ENCODE data around the gene CHPF. TPM values are rescaled to one million over a fixed set of nuclear protein-coding genes. Genes with fewer than 3 reads are reported as not detected.

The CHPF gene
- total RNA-seq (8.5 TPM), polyA plus RNA-seq (17.5 TPM)
- long read RNA-seq, donor 1: 0 reads
- long read RNA-seq, donor 2, transcript CHPF-201 (4 exons, 3,013 nt): major isoform, 10 of 12 reads
- long read RNA-seq, donor 2, partial matches to known transcripts: 0 of 12 reads
- long read RNA-seq, donor 2, other reads (novel, unspliced or antisense): 0 of 12 reads
- long read RNA-seq, donor 3, transcript CHPF-201 (4 exons, 3,013 nt): major isoform, 5 of 5 reads
- long read RNA-seq, donor 3, partial matches to known transcripts: 0 of 5 reads
- long read RNA-seq, donor 3, other reads (novel, unspliced or antisense): 0 of 5 reads
- long read RNA-seq, donor 4, partial matches to known transcripts: 0 of 3 reads
- long read RNA-seq, donor 4, other reads (novel, unspliced or antisense): 0 of 3 reads
- long read RNA-seq, donor 5, transcript CHPF-201 (4 exons, 3,013 nt): major isoform, 5 of 7 reads
- long read RNA-seq, donor 5, partial matches to known transcripts: 0 of 7 reads
- long read RNA-seq, donor 5, other reads (novel, unspliced or antisense): 0 of 7 reads
- long read RNA-seq, donor 6, transcript CHPF-201 (4 exons, 3,013 nt): major isoform, 6 of 7 reads
- long read RNA-seq, donor 6, partial matches to known transcripts: 0 of 7 reads
- long read RNA-seq, donor 6, other reads (novel, unspliced or antisense): 0 of 7 reads
- long read RNA-seq, donor 7, partial matches to known transcripts: 0 of 4 reads
- long read RNA-seq, donor 7, other reads (novel, unspliced or antisense): 0 of 4 reads
- long read RNA-seq, donor 8, partial matches to known transcripts: 0 of 4 reads
- long read RNA-seq, donor 8, other reads (novel, unspliced or antisense): 0 of 4 reads
- long read RNA-seq, donor 9, partial matches to known transcripts: 0 of 2 reads
- long read RNA-seq, donor 9, other reads (novel, unspliced or antisense): 0 of 2 reads
- long read RNA-seq, donor 10, partial matches to known transcripts: 7 of 13 reads
- long read RNA-seq, donor 10, other reads (novel, unspliced or antisense): 0 of 13 reads

DNA sequence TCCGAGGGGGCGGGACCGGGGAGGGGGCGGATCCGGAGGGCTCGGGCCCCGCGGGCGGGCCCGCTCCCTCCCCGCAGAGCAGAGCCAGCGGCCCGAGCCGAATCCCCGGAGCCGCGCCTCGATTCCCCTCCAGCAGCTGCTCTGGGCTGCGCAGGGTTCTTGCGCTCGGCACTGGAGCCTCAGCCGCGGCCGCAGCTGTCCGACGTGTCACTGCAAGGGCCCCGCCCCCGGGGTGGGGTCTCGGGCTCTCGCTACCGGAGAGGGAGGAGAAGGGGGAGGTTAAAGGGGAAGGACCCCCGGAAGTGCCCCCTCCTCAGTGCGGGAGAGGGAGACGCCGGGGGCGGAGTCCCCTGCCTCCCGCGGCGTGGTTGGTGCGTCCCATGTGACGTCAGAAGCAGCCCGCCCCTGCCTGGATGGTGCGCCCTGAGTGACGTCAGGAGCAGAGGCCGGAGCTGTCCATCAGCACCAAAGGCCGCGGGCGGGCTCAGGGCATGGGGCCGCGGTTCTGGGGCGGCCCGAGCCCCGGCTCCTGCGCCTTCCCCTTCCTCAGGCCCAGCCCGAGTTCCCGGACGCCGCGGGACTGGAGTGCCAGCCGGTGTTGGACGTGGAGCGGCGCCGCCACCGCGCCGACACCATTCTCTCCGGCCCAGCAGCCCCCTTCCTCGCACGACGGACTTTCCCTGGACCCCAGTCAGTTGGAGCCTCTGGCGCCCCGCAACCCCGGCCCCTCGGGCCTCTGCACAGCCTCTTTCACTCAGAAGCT lies at the start of gene CHPF, which contains the start of gene TMEM198:
Gene CHPF, minus strand, starts transcription at position 214 of the 763 bp plus-strand sequence. CDS start 271 bp downstream, outside the sequence.
Gene TMEM198, plus strand, starts transcription at position 433 of the 763 bp plus-strand sequence. CDS start 700 bp downstream, outside the sequence.
- Histone ChIP-seq H3K27ac (ENCODE audit: low read depth in 1 of 2, low read length in 1 of 2) (peak within 1 kb of the TSS; percentile 81 to 84), H3K9me3 (ENCODE audit: control insufficient read depth in 2 of 2, insufficient read depth in 1 of 2, low read length in 1 of 2) (peaks cover 0 to 1% of the 10 kb centered on the region in 2 donors), H3K27me3 (ENCODE audit: control insufficient read depth in 2 of 2, insufficient read depth in 1 of 2, low read length in 1 of 2) (peaks cover 12 to 66% of the 10 kb centered on the region in 2 donors), H3K4me3 (ENCODE audit: low read length in 2 of 2) (peak within 1 kb of the TSS; percentile 58 to 78), H3K4me1 (ENCODE audit: control insufficient read depth in 2 of 2, insufficient read depth in 2 of 2, low read length in 2 of 2) (peaks cover 13 to 27% of the 10 kb centered on the region in 2 donors), H3K36me3 (ENCODE audit: control insufficient read depth in 2 of 2, insufficient read depth in 2 of 2, low read length in 1 of 2) (peaks cover 3 to 18% of the 10 kb centered on the region in 2 donors)
- DNase-seq (ENCODE audit: low read depth in 6 of 9, low spot score in 9 of 9): peak; percentile 81 to 98 (median 94)
- under 1% methylated on average over 75 of the region's 75 CpGs for WGBS

GRCh38 chr2:219593154-219593553 lies 49.5 kb upstream of the CHPF start:
- no peak overlapping the region for H3K4me3 ChIP-seq (ENCODE audit: low read length in 2 of 2)
- WGBS: 100% methylated on average over 2 of the region's 2 CpGs
- no peak for DNase-seq (ENCODE audit: low read depth in 6 of 9, low spot score in 9 of 9)
- H3K27ac ChIP-seq (ENCODE audit: low read depth in 1 of 2, low read length in 1 of 2): no peak overlapping the region
- peaks cover 7 to 8% of the 10 kb centered on the region in 2 donors for H3K4me1 ChIP-seq (ENCODE audit: control insufficient read depth in 2 of 2, insufficient read depth in 2 of 2, low read length in 2 of 2)
- no peaks in the 10 kb centered on the region for H3K36me3 ChIP-seq (ENCODE audit: control insufficient read depth in 2 of 2, insufficient read depth in 2 of 2, low read length in 1 of 2)
- no peaks in the 10 kb centered on the region for H3K9me3 ChIP-seq (ENCODE audit: control insufficient read depth in 2 of 2, insufficient read depth in 1 of 2, low read length in 1 of 2)
- H3K27me3 ChIP-seq (ENCODE audit: control insufficient read depth in 2 of 2, insufficient read depth in 1 of 2, low read length in 1 of 2): no peaks in the 10 kb centered on the region

- 94% methylated on average over 6 of the region's 6 CpGs for WGBS
- peaks cover 4 to 6% of the 10 kb centered on the region in 2 donors for H3K4me1 ChIP-seq (ENCODE audit: control insufficient read depth in 2 of 2, insufficient read depth in 2 of 2, low read length in 2 of 2)
Observed at GRCh38 chr2:219592736-219593135, 49.1 kb upstream of the CHPF start.

DNA sequence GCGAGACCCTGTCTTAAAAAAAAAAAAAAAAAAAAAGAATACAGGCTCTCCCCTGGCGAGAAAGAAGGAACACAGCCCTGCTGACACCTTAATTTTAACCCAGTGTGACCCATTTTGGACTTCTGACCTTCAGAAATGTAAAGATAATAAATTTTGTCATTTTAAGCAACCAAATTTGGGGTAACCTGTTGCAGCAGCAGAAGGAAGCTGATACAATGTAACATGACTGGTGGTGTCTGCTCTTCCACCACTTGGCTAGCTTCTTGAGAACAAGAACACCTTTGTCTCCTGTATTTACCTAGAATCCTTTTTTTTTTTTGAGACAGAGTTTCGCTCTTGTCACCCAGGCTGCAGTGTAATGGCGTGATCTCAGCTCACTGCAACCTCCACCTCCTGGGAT lies 47.5 kb upstream of the CHPF start:
- Histone ChIP-seq H3K27me3 (ENCODE audit: control insufficient read depth in 2 of 2, insufficient read depth in 1 of 2, low read length in 1 of 2) (no peaks in the 10 kb centered on the region), H3K9me3 (ENCODE audit: control insufficient read depth in 2 of 2, insufficient read depth in 1 of 2, low read length in 1 of 2) (no peaks in the 10 kb centered on the region), H3K4me3 (ENCODE audit: low read length in 2 of 2) (no peak overlapping the region), H3K27ac (ENCODE audit: low read depth in 1 of 2, low read length in 1 of 2) (no peak overlapping the region), H3K36me3 (ENCODE audit: control insufficient read depth in 2 of 2, insufficient read depth in 2 of 2, low read length in 1 of 2) (no peaks in the 10 kb centered on the region), H3K4me1 (ENCODE audit: control insufficient read depth in 2 of 2, insufficient read depth in 2 of 2, low read length in 2 of 2) (no peaks in the 10 kb centered on the region)
- DNase-seq (ENCODE audit: low read depth in 6 of 9, low spot score in 9 of 9): no peak
- WGBS: 96% methylated on average over 4 of the region's 4 CpGs

More at GRCh38 chr2:219592736-219593135, 49.1 kb upstream of the CHPF start:
- no peak for DNase-seq (ENCODE audit: low read depth in 6 of 9, low spot score in 9 of 9)
- H3K9me3 ChIP-seq (ENCODE audit: control insufficient read depth in 2 of 2, insufficient read depth in 1 of 2, low read length in 1 of 2): no peaks in the 10 kb centered on the region
- H3K27ac ChIP-seq (ENCODE audit: low read depth in 1 of 2, low read length in 1 of 2): no peak overlapping the region
- H3K4me3 ChIP-seq (ENCODE audit: low read length in 2 of 2): no peak overlapping the region
- H3K27me3 ChIP-seq (ENCODE audit: control insufficient read depth in 2 of 2, insufficient read depth in 1 of 2, low read length in 1 of 2): no peaks in the 10 kb centered on the region
- H3K36me3 ChIP-seq (ENCODE audit: control insufficient read depth in 2 of 2, insufficient read depth in 2 of 2, low read length in 1 of 2): no peaks in the 10 kb centered on the region

GRCh38 chr2:219581346-219581745 lies 37.7 kb upstream of the CHPF start:
- Histone ChIP-seq H3K27ac (ENCODE audit: low read depth in 1 of 2, low read length in 1 of 2) (no peak overlapping the region), H3K9me3 (ENCODE audit: control insufficient read depth in 2 of 2, insufficient read depth in 1 of 2, low read length in 1 of 2) (no peaks in the 10 kb centered on the region), H3K4me3 (ENCODE audit: low read length in 2 of 2) (no peak overlapping the region), H3K36me3 (ENCODE audit: control insufficient read depth in 2 of 2, insufficient read depth in 2 of 2, low read length in 1 of 2) (no peaks in the 10 kb centered on the region), H3K4me1 (ENCODE audit: control insufficient read depth in 2 of 2, insufficient read depth in 2 of 2, low read length in 2 of 2) (peaks cover 0 to 6% of the 10 kb centered on the region in 2 donors), H3K27me3 (ENCODE audit: control insufficient read depth in 2 of 2, insufficient read depth in 1 of 2, low read length in 1 of 2) (peaks cover 3 to 25% of the 10 kb centered on the region in 2 donors)
- no peak for DNase-seq (ENCODE audit: low read depth in 6 of 9, low spot score in 9 of 9)
- 91% methylated on average over 2 of the region's 2 CpGs for WGBS

DNA sequence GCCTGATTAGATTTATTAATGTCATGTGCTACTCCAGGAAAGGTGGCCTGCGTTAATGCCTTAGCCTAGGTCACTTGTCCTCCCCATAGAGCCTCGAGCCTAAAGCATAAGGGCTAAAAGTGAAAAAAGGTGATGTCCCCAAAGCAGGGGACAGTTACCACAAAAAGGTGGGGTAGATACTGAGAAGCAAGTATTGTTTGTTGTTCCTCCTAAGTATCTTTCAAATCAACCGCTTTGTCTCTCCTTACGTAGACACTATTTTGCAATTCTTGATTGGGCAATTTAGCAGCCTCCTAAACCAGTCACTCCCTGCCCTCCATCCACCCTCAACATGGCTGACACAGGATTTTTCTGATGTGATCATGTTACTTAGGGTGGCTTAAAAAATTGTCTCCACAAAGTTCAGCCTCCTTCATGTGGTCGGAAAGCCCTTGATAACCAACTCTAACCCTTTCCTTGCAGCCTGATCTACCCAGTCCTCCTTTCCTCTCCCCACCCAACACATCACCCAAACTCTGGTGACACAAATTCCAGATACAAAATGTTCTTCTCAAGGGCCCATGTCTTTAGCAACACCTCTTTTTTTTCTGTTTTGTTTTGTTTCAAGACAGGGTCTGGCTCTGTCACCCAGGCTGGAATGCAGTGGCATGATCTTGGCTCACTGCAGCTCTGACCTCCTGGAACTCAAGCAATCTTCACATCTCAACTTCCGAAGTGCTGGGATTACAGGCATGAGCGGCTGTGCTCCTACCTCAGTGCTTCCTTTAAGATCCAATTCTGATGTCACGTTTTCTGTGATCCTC lies 35.4 kb upstream of the CHPF start:
- H3K27me3 ChIP-seq (ENCODE audit: control insufficient read depth in 2 of 2, insufficient read depth in 1 of 2, low read length in 1 of 2): peaks cover 3 to 44% of the 10 kb centered on the region in 2 donors
- H3K4me3 ChIP-seq (ENCODE audit: low read length in 2 of 2): no peak overlapping the region
- no peaks in the 10 kb centered on the region for H3K9me3 ChIP-seq (ENCODE audit: control insufficient read depth in 2 of 2, insufficient read depth in 1 of 2, low read length in 1 of 2)
- H3K36me3 ChIP-seq (ENCODE audit: control insufficient read depth in 2 of 2, insufficient read depth in 2 of 2, low read length in 1 of 2): no peaks in the 10 kb centered on the region
- DNase-seq (ENCODE audit: low read depth in 6 of 9, low spot score in 9 of 9): no peak
- peaks cover 0 to 6% of the 10 kb centered on the region in 2 donors for H3K4me1 ChIP-seq (ENCODE audit: control insufficient read depth in 2 of 2, insufficient read depth in 2 of 2, low read length in 2 of 2)
- no peak overlapping the region for H3K27ac ChIP-seq (ENCODE audit: low read depth in 1 of 2, low read length in 1 of 2)
- WGBS: 95% methylated on average over 8 of the region's 8 CpGs

GRCh38 chr2:219576505-219577388 lies 33.1 kb upstream of the CHPF start:
- H3K36me3 ChIP-seq (ENCODE audit: control insufficient read depth in 2 of 2, insufficient read depth in 2 of 2, low read length in 1 of 2): no peaks in the 10 kb centered on the region
- H3K27ac ChIP-seq (ENCODE audit: low read depth in 1 of 2, low read length in 1 of 2): no peak overlapping the region
- peaks cover 0 to 7% of the 10 kb centered on the region in 2 donors for H3K4me1 ChIP-seq (ENCODE audit: control insufficient read depth in 2 of 2, insufficient read depth in 2 of 2, low read length in 2 of 2)
- no peak for DNase-seq (ENCODE audit: low read depth in 6 of 9, low spot score in 9 of 9)
- H3K4me3 ChIP-seq (ENCODE audit: low read length in 2 of 2): no peak overlapping the region
- peaks cover 17 to 65% of the 10 kb centered on the region in 2 donors for H3K27me3 ChIP-seq (ENCODE audit: control insufficient read depth in 2 of 2, insufficient read depth in 1 of 2, low read length in 1 of 2)
- 73% methylated on average over 15 of the region's 15 CpGs for WGBS
- H3K9me3 ChIP-seq (ENCODE audit: control insufficient read depth in 2 of 2, insufficient read depth in 1 of 2, low read length in 1 of 2): no peaks in the 10 kb centered on the region

Measured in thymus (tissue), 14 donors.